C1 segment of cervical spinal cord (tissue), 14 donors: ENCODE measurements around the gene NOP16.
"Not testable (repeated sequence)": the region's sequence is repeated elsewhere in the genome, so short reads cannot be mapped to it uniquely, and the experiment has no call there.

Experiments
- DNase-seq, 14 donors: peaks; one replicate each; lab custom pipeline; 2025; lab: John Stamatoyannopoulos, UW

Gene NOP16

GRCh38 chr5:176409765-176410164 lies 21.4 kb upstream of the NOP16 start:
- no peak for DNase-seq

- no peak for DNase-seq
Measured at GRCh38 chr5:176408590-176408989, 20.2 kb upstream of the NOP16 start.

GRCh38 chr5:176408252-176408573 lies 19.8 kb upstream of the NOP16 start:
- not testable (repeated sequence) for DNase-seq

GRCh38 chr5:176407456-176408251 lies 19.3 kb upstream of the NOP16 start:
- no peak for DNase-seq

GRCh38 chr5:176406436-176407052 lies 18.1 kb upstream of the NOP16 start:
- DNase-seq: no peak

- DNase-seq: no peak
Measured at GRCh38 chr5:176405656-176406435, 17.4 kb upstream of the NOP16 start.

GRCh38 chr5:176401281-176402205 lies 13.1 kb upstream of the NOP16 start:
- no peak for DNase-seq

- DNase-seq: no peak
Measured at GRCh38 chr5:176400382-176401156, 12.2 kb upstream of the NOP16 start.

- DNase-seq: no peak
Measured at GRCh38 chr5:176397736-176398420, 9.5 kb upstream of the NOP16 start.

- no peak for DNase-seq
Measured at GRCh38 chr5:176396330-176396729, 7.9 kb upstream of the NOP16 start.

- no peak for DNase-seq
Measured at GRCh38 chr5:176394881-176395675, 6.7 kb upstream of the NOP16 start.

GRCh38 chr5:176394096-176394495 lies 5.7 kb upstream of the NOP16 start:
- no peak for DNase-seq

GRCh38 chr5:176392526-176392925 lies 4.1 kb upstream of the NOP16 start:
- no peak for DNase-seq

- DNase-seq: no peak
Measured at GRCh38 chr5:176391999-176392398, 3.6 kb upstream of the NOP16 start.

GRCh38 chr5:176391479-176391878 lies 3.1 kb upstream of the NOP16 start:
- no peak for DNase-seq

- no peak for DNase-seq
Measured at GRCh38 chr5:176389135-176390123, 1.0 kb upstream of the NOP16 start.

- DNase-seq: peak in 1 of 14 donors; percentile 39
Measured at GRCh38 chr5:176388003-176388443, 375 bp downstream of the NOP16 start.

GRCh38 chr5:176387384-176387925 lies 943 bp downstream of the NOP16 start:
- DNase-seq: no peak
